ENCODE data around the gene GRB7.
"Not testable (repeated sequence)": the region's sequence is repeated elsewhere in the genome, so short reads cannot be mapped to it uniquely, and the experiment has no call there.

The GRB7 gene

GRCh38 chr17:39757931-39758873 lies 20.5 kb downstream of the GRB7 start:
- no peak for DNase-seq (ENCODE audit: low read depth)
- H3K4me3 ChIP-seq (ENCODE audit: low read depth, low read length) = no peak overlapping the region
- no peak for TF ChIP-seq CTCF (conservative IDR thresholded peaks at IDR 0.05; ENCODE audit: low read depth, low read length)

GRCh38 chr17:39759204-39759603 lies 21.5 kb downstream of the GRB7 start:
- H3K4me3 ChIP-seq (ENCODE audit: low read depth, low read length) = no peak overlapping the region
- no peak for DNase-seq (ENCODE audit: low read depth)
- TF ChIP-seq CTCF (conservative IDR thresholded peaks at IDR 0.05; ENCODE audit: low read depth, low read length) = no peak

- no peak for DNase-seq (ENCODE audit: low read depth)
- no peak for TF ChIP-seq CTCF (conservative IDR thresholded peaks at IDR 0.05; ENCODE audit: low read depth, low read length)
- H3K4me3 ChIP-seq (ENCODE audit: low read depth, low read length) = no peak overlapping the region
Observed at GRCh38 chr17:39761861-39762496, 24.2 kb downstream of the GRB7 start.

GRCh38 chr17:39763051-39763820 lies 25.5 kb downstream of the GRB7 start:
- TF ChIP-seq CTCF (conservative IDR thresholded peaks at IDR 0.05; ENCODE audit: low read depth, low read length) = no peak
- no peak overlapping the region for H3K4me3 ChIP-seq (ENCODE audit: low read depth, low read length)
- no peak for DNase-seq (ENCODE audit: low read depth)

- not testable (repeated sequence) for DNase-seq (ENCODE audit: low read depth); H3K4me3 ChIP-seq (ENCODE audit: low read depth, low read length)
Observed at GRCh38 chr17:39764171-39764570, 26.4 kb downstream of the GRB7 start.

GRCh38 chr17:39765175-39765574 lies 27.4 kb downstream of the GRB7 start:
- no peak overlapping the region for H3K4me3 ChIP-seq (ENCODE audit: low read depth, low read length)
- no peak for DNase-seq (ENCODE audit: low read depth)
- TF ChIP-seq CTCF (conservative IDR thresholded peaks at IDR 0.05; ENCODE audit: low read depth, low read length) = no peak

- no peak for TF ChIP-seq CTCF (conservative IDR thresholded peaks at IDR 0.05; ENCODE audit: low read depth, low read length)
- DNase-seq (ENCODE audit: low read depth) = no peak
- H3K4me3 ChIP-seq (ENCODE audit: low read depth, low read length) = no peak overlapping the region
Observed at GRCh38 chr17:39765766-39766165, 28.0 kb downstream of the GRB7 start.

Measured in choroid plexus epithelial cell (primary cell).